GM23338 (cell line): ENCODE measurements around the gene SLC25A18. TPM values are rescaled to one million over a fixed set of nuclear protein-coding genes. Genes with fewer than 3 reads are reported as not detected.

Experiments used
- ATAC-seq: fragments of 200-7000 bp; cut with Tn5 transposase; 3 replicates; pipeline ENCODE4 v1.9.1; 2020
- DNase-seq: peaks from one replicate; pipeline ENCODE4 v3.0.0-alpha.2; 2015; ENCODE audit warnings: low spot score
- H2AFZ ChIP-seq: fragments of 200-600 bp; sonication (generic); 2 replicates; pipeline ENCODE4 v1.8.0; 2016; ENCODE audit warnings: antibody characterized with exemption, mild to moderate bottlenecking, moderate library complexity
- H3F3A ChIP-seq: fragments of 200-600 bp; sonication (generic); replicated peaks from 2 replicates; pipeline ENCODE4 v1.8.0; 2017; ENCODE audit warnings: antibody characterized with exemption, mixed run types, low read depth
- H3K27ac ChIP-seq: fragments of 200-600 bp; sonication (generic); 2 replicates; pipeline ENCODE4 v1.6.1; 2016; ENCODE audit warnings: low read depth
- H3K27me3 ChIP-seq: fragments of 200-600 bp; sonication (generic); 2 replicates; pipeline ENCODE4 v1.8.0; 2016; ENCODE audit warnings: mild to moderate bottlenecking, mixed run types, moderate library complexity; ENCODE audit not compliant: insufficient read depth
- H3K36me3 ChIP-seq: fragments of 200-600 bp; sonication (generic); 2 replicates; pipeline ENCODE4 v1.8.0; 2016; ENCODE audit warnings: mild to moderate bottlenecking; ENCODE audit not compliant: insufficient read depth
- H3K4me1 ChIP-seq: fragments of 200-600 bp; sonication (generic); 2 replicates; pipeline ENCODE4 v1.8.0; 2016; ENCODE audit warnings: mild to moderate bottlenecking, moderate library complexity; ENCODE audit not compliant: insufficient read depth
- H3K4me2 ChIP-seq: fragments of 200-600 bp; sonication (generic); 2 replicates; pipeline ENCODE4 v1.7.1; 2017; ENCODE audit warnings: mixed run types
- H3K4me3 ChIP-seq: fragments of 200-600 bp; sonication (generic); 2 replicates; pipeline ENCODE4 v1.6.1; 2016; ENCODE audit warnings: mixed run types
- H3K79me2 ChIP-seq: fragments of 200-600 bp; sonication (generic); replicated peaks from 2 replicates; pipeline ENCODE4 v1.8.0; 2017; ENCODE audit warnings: mild to moderate bottlenecking; ENCODE audit not compliant: insufficient read depth
- H3K9me2 ChIP-seq: fragments of 200-600 bp; sonication (generic); 2 replicates; pipeline ENCODE4 v1.8.0; 2017; ENCODE audit not compliant: insufficient read depth
- H4K20me1 ChIP-seq: fragments of 200-600 bp; sonication (generic); replicated peaks from 2 replicates; pipeline ENCODE4 v1.8.0; 2017; ENCODE audit warnings: mild to moderate bottlenecking; ENCODE audit not compliant: insufficient read depth
- H3K27ac Mint-ChIP-seq: 2 replicates; pipeline ENCODE4 v1.8.0; 2020; ENCODE audit warnings: inconsistent platforms, mild to moderate bottlenecking, moderate library complexity, mixed read lengths
- H3K27me3 Mint-ChIP-seq: 3 replicates; pipeline ENCODE4 v1.8.0; 2022; ENCODE audit warnings: low read depth, mild to moderate bottlenecking, moderate library complexity, mixed read lengths, inconsistent platforms; ENCODE audit not compliant: insufficient read depth, poor library complexity
- H3K36me3 Mint-ChIP-seq: 3 replicates; pipeline ENCODE4 v1.8.0; 2021; ENCODE audit warnings: low read depth, mild to moderate bottlenecking, inconsistent platforms, moderate library complexity, mixed read lengths
- H3K4me1 Mint-ChIP-seq: 3 replicates; pipeline ENCODE4 v1.8.0; 2020; ENCODE audit warnings: mild to moderate bottlenecking, inconsistent platforms, mixed read lengths
- H3K4me3 Mint-ChIP-seq: 3 replicates; pipeline ENCODE4 v1.8.0; 2021; ENCODE audit warnings: moderate library complexity, mild to moderate bottlenecking, inconsistent platforms, mixed read lengths
- H3K9me3 Mint-ChIP-seq: 3 replicates; pipeline ENCODE4 v1.8.0; 2020; ENCODE audit warnings: moderate library complexity, mild to moderate bottlenecking, inconsistent platforms, mixed read lengths
- polyA plus RNA-seq: library from polyadenylated mRNA; unstranded; fragments of >200 nt; fragmentation: Nextera tagmentation; extraction: Ambion mirVana; gene quantifications from 2 replicates; pipeline ENCODE4 v1.2.1, GENCODE V29; 2016
- total RNA-seq: library from RNA; depleted of rRNA; stranded (reverse); fragments of >200 nt; shearing (Covaris generic); gene quantifications from 2 replicates; pipeline ENCODE4 v1.2.3, GENCODE V29; 2014
- TF ChIP-seq, protein P1 (sequence below): IDR thresholded peaks from one replicate; pipeline ENCODE4 v1.6.1; 2018; ENCODE audit warnings: antibody characterized with exemption; ENCODE audit not compliant: unreplicated experiment
- TF ChIP-seq, protein P2 (sequence below), 2 experiments: fragments of 200-600 bp in 1 of 2; sonication (generic) in 1 of 2; conservative IDR thresholded peaks; 2 replicates each; pipeline versions ENCODE4 v1.5.1 to v1.6.1; 2016 to 2017; ENCODE audit warnings: antibody characterized with exemption in 2 of 2, low read depth in 2 of 2, mild to moderate bottlenecking in 2 of 2, moderate library complexity in 1 of 2
- TF ChIP-seq, protein P3 (sequence below): fragments of 250-450 bp; sonication (Bioruptor Pico); IDR thresholded peaks from 2 replicates; pipeline ENCODE4 v1.5.0; 2020; ENCODE audit warnings: mild to moderate bottlenecking, moderate library complexity

The SLC25A18 gene
- total and polyA plus RNA-seq, 2 experiments from 2014 or later = 1.2 to 1.9 TPM

DNA sequence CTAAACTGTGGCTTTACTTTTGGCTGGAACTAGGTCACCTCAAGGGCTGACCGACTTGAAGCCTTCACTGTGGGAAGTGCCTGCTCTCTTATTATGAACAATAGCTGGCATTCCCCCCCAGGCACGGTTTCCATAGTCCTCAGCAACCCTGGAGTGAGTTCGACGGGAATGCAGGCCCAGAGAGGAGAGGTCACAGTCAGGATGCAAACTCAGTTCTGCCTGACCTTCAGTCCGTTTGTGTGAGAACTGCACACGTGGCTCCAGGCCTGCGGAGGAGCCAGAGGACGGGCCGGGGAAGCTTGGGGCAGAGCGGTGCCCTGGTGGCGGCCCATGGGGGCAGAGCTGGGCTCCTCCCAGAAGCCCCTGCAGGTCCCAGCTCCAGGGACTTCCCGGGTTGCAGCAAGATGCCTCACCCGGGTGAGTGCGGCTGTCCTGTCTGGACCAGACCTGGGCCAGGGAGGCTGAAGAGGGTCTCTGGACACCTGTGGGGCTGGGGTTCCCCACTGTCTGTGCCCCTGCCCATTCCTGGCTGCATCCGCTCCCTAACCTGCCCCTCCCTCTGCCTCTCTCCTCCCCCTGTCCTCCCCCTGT, 17.2 kb downstream of the SLC25A18 start:
- Mint-ChIP-seq H3K36me3 (no peaks in the 10 kb centered on the region), H3K4me3 (no peak overlapping the region), H3K27ac (peak overlapping the region; percentile 74; the same call in 1 of the 2 replicates), H3K4me1 (peaks cover 8% of the 10 kb centered on the region), H3K27me3 (peaks cover 17% of the 10 kb centered on the region), H3K9me3 (no peaks in the 10 kb centered on the region; the same call in 2 of the 3 replicates)
- Histone ChIP-seq H3K4me3 (no peak overlapping the region), H3K27ac (no peak overlapping the region; the same call in 1 of the 2 replicates), H3K79me2 (no peaks in the 10 kb centered on the region), H3K36me3 (no peaks in the 10 kb centered on the region), H3K27me3 (no peaks in the 10 kb centered on the region), H4K20me1 (no peaks in the 10 kb centered on the region), H3K4me1 (no peaks in the 10 kb centered on the region), H3K9me2 (no peaks in the 10 kb centered on the region), H3F3A (peaks cover 5% of the 10 kb centered on the region; the same call in 1 of the 2 replicates), H3K4me2 (no peak overlapping the region), H2AFZ (peak overlapping the region; percentile 69; the same call in 1 of the 2 replicates)
- DNase-seq (peak; percentile 69), ATAC-seq (peak; percentile 85)
- TF ChIP-seq, protein P1, sequence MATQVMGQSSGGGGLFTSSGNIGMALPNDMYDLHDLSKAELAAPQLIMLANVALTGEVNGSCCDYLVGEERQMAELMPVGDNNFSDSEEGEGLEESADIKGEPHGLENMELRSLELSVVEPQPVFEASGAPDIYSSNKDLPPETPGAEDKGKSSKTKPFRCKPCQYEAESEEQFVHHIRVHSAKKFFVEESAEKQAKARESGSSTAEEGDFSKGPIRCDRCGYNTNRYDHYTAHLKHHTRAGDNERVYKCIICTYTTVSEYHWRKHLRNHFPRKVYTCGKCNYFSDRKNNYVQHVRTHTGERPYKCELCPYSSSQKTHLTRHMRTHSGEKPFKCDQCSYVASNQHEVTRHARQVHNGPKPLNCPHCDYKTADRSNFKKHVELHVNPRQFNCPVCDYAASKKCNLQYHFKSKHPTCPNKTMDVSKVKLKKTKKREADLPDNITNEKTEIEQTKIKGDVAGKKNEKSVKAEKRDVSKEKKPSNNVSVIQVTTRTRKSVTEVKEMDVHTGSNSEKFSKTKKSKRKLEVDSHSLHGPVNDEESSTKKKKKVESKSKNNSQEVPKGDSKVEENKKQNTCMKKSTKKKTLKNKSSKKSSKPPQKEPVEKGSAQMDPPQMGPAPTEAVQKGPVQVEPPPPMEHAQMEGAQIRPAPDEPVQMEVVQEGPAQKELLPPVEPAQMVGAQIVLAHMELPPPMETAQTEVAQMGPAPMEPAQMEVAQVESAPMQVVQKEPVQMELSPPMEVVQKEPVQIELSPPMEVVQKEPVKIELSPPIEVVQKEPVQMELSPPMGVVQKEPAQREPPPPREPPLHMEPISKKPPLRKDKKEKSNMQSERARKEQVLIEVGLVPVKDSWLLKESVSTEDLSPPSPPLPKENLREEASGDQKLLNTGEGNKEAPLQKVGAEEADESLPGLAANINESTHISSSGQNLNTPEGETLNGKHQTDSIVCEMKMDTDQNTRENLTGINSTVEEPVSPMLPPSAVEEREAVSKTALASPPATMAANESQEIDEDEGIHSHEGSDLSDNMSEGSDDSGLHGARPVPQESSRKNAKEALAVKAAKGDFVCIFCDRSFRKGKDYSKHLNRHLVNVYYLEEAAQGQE = no peak
- TF ChIP-seq, protein P2, sequence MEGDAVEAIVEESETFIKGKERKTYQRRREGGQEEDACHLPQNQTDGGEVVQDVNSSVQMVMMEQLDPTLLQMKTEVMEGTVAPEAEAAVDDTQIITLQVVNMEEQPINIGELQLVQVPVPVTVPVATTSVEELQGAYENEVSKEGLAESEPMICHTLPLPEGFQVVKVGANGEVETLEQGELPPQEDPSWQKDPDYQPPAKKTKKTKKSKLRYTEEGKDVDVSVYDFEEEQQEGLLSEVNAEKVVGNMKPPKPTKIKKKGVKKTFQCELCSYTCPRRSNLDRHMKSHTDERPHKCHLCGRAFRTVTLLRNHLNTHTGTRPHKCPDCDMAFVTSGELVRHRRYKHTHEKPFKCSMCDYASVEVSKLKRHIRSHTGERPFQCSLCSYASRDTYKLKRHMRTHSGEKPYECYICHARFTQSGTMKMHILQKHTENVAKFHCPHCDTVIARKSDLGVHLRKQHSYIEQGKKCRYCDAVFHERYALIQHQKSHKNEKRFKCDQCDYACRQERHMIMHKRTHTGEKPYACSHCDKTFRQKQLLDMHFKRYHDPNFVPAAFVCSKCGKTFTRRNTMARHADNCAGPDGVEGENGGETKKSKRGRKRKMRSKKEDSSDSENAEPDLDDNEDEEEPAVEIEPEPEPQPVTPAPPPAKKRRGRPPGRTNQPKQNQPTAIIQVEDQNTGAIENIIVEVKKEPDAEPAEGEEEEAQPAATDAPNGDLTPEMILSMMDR (conservative IDR thresholded peaks at IDR 0.05; ENCODE audit: low read depth in 2 of 2) = peak; percentile 13 to 30; a peak in 1 of 4 replicates
- TF ChIP-seq, protein P3, sequence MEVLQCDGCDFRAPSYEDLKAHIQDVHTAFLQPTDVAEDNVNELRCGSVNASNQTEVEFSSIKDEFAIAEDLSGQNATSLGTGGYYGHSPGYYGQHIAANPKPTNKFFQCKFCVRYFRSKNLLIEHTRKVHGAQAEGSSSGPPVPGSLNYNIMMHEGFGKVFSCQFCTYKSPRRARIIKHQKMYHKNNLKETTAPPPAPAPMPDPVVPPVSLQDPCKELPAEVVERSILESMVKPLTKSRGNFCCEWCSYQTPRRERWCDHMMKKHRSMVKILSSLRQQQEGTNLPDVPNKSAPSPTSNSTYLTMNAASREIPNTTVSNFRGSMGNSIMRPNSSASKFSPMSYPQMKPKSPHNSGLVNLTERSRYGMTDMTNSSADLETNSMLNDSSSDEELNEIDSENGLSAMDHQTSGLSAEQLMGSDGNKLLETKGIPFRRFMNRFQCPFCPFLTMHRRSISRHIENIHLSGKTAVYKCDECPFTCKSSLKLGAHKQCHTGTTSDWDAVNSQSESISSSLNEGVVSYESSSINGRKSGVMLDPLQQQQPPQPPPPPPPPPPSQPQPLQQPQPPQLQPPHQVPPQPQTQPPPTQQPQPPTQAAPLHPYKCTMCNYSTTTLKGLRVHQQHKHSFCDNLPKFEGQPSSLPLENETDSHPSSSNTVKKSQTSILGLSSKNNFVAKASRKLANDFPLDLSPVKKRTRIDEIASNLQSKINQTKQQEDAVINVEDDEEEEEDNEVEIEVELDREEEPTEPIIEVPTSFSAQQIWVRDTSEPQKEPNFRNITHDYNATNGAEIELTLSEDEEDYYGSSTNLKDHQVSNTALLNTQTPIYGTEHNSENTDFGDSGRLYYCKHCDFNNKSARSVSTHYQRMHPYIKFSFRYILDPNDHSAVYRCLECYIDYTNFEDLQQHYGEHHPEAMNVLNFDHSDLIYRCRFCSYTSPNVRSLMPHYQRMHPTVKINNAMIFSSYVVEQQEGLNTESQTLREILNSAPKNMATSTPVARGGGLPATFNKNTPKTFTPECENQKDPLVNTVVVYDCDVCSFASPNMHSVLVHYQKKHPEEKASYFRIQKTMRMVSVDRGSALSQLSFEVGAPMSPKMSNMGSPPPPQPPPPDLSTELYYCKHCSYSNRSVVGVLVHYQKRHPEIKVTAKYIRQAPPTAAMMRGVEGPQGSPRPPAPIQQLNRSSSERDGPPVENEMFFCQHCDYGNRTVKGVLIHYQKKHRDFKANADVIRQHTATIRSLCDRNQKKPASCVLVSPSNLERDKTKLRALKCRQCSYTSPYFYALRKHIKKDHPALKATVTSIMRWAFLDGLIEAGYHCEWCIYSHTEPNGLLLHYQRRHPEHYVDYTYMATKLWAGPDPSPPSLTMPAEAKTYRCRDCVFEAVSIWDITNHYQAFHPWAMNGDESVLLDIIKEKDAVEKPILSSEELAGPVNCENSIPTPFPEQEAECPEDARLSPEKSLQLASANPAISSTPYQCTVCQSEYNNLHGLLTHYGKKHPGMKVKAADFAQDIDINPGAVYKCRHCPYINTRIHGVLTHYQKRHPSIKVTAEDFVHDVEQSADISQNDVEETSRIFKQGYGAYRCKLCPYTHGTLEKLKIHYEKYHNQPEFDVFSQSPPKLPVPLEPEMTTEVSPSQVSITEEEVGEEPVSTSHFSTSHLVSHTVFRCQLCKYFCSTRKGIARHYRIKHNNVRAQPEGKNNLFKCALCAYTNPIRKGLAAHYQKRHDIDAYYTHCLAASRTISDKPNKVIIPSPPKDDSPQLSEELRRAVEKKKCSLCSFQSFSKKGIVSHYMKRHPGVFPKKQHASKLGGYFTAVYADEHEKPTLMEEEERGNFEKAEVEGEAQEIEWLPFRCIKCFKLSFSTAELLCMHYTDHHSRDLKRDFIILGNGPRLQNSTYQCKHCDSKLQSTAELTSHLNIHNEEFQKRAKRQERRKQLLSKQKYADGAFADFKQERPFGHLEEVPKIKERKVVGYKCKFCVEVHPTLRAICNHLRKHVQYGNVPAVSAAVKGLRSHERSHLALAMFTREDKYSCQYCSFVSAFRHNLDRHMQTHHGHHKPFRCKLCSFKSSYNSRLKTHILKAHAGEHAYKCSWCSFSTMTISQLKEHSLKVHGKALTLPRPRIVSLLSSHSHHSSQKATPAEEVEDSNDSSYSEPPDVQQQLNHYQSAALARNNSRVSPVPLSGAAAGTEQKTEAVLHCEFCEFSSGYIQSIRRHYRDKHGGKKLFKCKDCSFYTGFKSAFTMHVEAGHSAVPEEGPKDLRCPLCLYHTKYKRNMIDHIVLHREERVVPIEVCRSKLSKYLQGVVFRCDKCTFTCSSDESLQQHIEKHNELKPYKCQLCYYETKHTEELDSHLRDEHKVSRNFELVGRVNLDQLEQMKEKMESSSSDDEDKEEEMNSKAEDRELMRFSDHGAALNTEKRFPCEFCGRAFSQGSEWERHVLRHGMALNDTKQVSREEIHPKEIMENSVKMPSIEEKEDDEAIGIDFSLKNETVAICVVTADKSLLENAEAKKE (CRISPR knock-in tag) = 0 out of 2 replicates have a peak, but pooled peaks have one; percentile 25
